Astrocyte (in vitro differentiated cells and primary cell): ENCODE measurements around the gene EBI3. TPM values are rescaled to one million over a fixed set of nuclear protein-coding genes. Genes with fewer than 3 reads are reported as not detected.
"Not testable (repeated sequence)": the region's sequence is repeated elsewhere in the genome, so short reads cannot be mapped to it uniquely, and the experiment has no call there.

ENCODE experiments used
- DNase-seq: peaks from one replicate; pipeline ENCODE4 v3.0.0-alpha.2; 2010; ENCODE audit warnings: low read depth
- FAIRE-seq: peaks from 2 replicates; lab custom pipeline; 2011; peaks lifted over from hg19 to GRCh38; lab: Jason Lieb, UNC
- H2AFZ ChIP-seq: 2 replicates; pipeline ENCODE4 v1.6.0; 2012; ENCODE audit warnings: low read depth, low read length, inconsistent platforms
- H3K27ac ChIP-seq: 2 replicates; pipeline ENCODE4 v1.5.1; 2011; ENCODE audit warnings: low read depth, low read length, inconsistent platforms
- H3K27me3 ChIP-seq: 2 replicates; pipeline ENCODE4 v1.6.0; 2011; ENCODE audit warnings: low read length, inconsistent platforms; ENCODE audit not compliant: insufficient read depth
- H3K36me3 ChIP-seq: 2 replicates; pipeline ENCODE4 v1.5.1; 2011; ENCODE audit warnings: low read length, inconsistent platforms; ENCODE audit not compliant: insufficient read depth
- H3K4me1 ChIP-seq: 2 replicates; pipeline ENCODE4 v1.5.1; 2011; ENCODE audit warnings: low read length, inconsistent platforms; ENCODE audit not compliant: insufficient read depth
- H3K4me2 ChIP-seq: 2 replicates; pipeline ENCODE4 v1.6.0; 2012; ENCODE audit warnings: low read length, inconsistent platforms
- H3K4me3 ChIP-seq: 2 replicates; pipeline ENCODE4 v1.5.1; 2011; ENCODE audit warnings: low read depth, mild to moderate bottlenecking, low read length, inconsistent platforms; ENCODE audit not compliant: insufficient read depth
- H3K79me2 ChIP-seq: 2 replicates; pipeline ENCODE4 v1.6.0; 2012; ENCODE audit warnings: mild to moderate bottlenecking, low read length, inconsistent platforms; ENCODE audit not compliant: insufficient read depth
- H3K9ac ChIP-seq: 2 replicates; pipeline ENCODE4 v1.6.0; 2012; ENCODE audit warnings: mild to moderate bottlenecking, low read length, inconsistent platforms
- H3K9me3 ChIP-seq: 2 replicates; pipeline ENCODE4 v1.5.1; 2012; ENCODE audit warnings: low read depth, mild to moderate bottlenecking, low read length, inconsistent platforms; ENCODE audit not compliant: insufficient read depth
- H4K20me1 ChIP-seq: 2 replicates; pipeline ENCODE4 v1.6.0; 2012; ENCODE audit warnings: low read length, inconsistent platforms; ENCODE audit not compliant: insufficient read depth
- H3K27ac Mint-ChIP-seq: one replicate; pipeline ENCODE4 v1.8.0; 2021; ENCODE audit warnings: mild to moderate bottlenecking, mixed read lengths; ENCODE audit not compliant: unreplicated experiment
- H3K27me3 Mint-ChIP-seq: one replicate; pipeline ENCODE4 v1.8.0; 2021; ENCODE audit warnings: low read depth, mixed read lengths; ENCODE audit not compliant: unreplicated experiment
- H3K36me3 Mint-ChIP-seq: one replicate; pipeline ENCODE4 v1.8.0; 2021; ENCODE audit warnings: low read depth, mixed read lengths; ENCODE audit not compliant: unreplicated experiment
- H3K4me1 Mint-ChIP-seq: one replicate; pipeline ENCODE4 v1.8.0; 2021; ENCODE audit warnings: low read depth, mixed read lengths; ENCODE audit not compliant: unreplicated experiment
- H3K4me3 Mint-ChIP-seq: one replicate; pipeline ENCODE4 v1.8.0; 2021; ENCODE audit warnings: mild to moderate bottlenecking, moderate library complexity, mixed read lengths; ENCODE audit not compliant: unreplicated experiment
- H3K9me3 Mint-ChIP-seq: one replicate; pipeline ENCODE4 v1.8.0; 2021; ENCODE audit warnings: mild to moderate bottlenecking, mixed read lengths; ENCODE audit not compliant: unreplicated experiment
- EZH2 ChIP-seq: IDR thresholded peaks from 2 replicates; pipeline ENCODE4 v1.6.1; 2012; ENCODE audit warnings: mild to moderate bottlenecking, low read length, inconsistent platforms; ENCODE audit not compliant: insufficient read depth
- total RNA-seq: library from RNA; stranded (reverse); gene quantifications from 2 replicates; pipeline ENCODE4 v1.2.1, GENCODE V29; 2021
- TF ChIP-seq, protein P1 (sequence below): IDR thresholded peaks from 2 replicates; pipeline ENCODE4 v1.5.1; 2011; ENCODE audit warnings: low read depth, mild to moderate bottlenecking, inconsistent platforms, low read length, moderate library complexity; ENCODE audit not compliant: insufficient read depth

The EBI3 gene
- total RNA-seq, 1 donor from 2014 or later = 5.4 TPM

DNA sequence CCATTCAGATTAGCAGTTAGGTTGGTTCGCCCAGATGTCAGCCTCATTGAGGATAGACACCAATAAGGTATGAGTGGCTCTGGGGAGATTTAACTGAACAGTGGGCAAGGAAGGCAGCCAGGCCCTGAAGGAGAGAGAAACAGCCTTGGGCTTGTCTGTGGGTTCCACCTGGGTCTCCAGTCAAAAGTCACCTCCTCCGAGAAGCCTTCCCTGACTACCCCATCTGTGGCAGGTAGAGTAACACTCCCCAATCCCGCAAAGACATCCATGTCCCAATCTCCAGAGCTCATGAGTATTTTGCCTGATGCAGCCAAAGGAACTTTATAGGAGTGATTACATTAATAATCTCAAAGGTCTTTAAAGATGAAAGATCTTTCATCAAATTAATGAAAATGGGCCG, 9.5 kb downstream of the EBI3 start:
- FAIRE-seq = no peak
- Mint-ChIP-seq H3K27me3 (peaks cover 7% of the 10 kb centered on the region), H3K4me3 (no peak overlapping the region), H3K4me1 (no peaks in the 10 kb centered on the region), H3K36me3 (no peaks in the 10 kb centered on the region), H3K27ac (no peak overlapping the region), H3K9me3 (peaks cover 8% of the 10 kb centered on the region)
- peaks cover 3% of the 10 kb centered on the region for H3K27me3 ChIP-seq
- H3K9me3 ChIP-seq = peaks cover 6% of the 10 kb centered on the region
- no peak overlapping the region for H2AFZ ChIP-seq
- no peak overlapping the region for H3K4me3 ChIP-seq
- H3K27ac ChIP-seq = no peak overlapping the region
- H3K4me2 ChIP-seq = no peak overlapping the region
- H3K9ac ChIP-seq = no peak overlapping the region
- H3K79me2 ChIP-seq = no peaks in the 10 kb centered on the region
- H3K4me1 ChIP-seq = no peaks in the 10 kb centered on the region
- no peaks in the 10 kb centered on the region for H3K36me3 ChIP-seq
- H4K20me1 ChIP-seq = no peaks in the 10 kb centered on the region
- no peak for DNase-seq
- TF ChIP-seq EZH2 = no peak
- TF ChIP-seq, protein P1, sequence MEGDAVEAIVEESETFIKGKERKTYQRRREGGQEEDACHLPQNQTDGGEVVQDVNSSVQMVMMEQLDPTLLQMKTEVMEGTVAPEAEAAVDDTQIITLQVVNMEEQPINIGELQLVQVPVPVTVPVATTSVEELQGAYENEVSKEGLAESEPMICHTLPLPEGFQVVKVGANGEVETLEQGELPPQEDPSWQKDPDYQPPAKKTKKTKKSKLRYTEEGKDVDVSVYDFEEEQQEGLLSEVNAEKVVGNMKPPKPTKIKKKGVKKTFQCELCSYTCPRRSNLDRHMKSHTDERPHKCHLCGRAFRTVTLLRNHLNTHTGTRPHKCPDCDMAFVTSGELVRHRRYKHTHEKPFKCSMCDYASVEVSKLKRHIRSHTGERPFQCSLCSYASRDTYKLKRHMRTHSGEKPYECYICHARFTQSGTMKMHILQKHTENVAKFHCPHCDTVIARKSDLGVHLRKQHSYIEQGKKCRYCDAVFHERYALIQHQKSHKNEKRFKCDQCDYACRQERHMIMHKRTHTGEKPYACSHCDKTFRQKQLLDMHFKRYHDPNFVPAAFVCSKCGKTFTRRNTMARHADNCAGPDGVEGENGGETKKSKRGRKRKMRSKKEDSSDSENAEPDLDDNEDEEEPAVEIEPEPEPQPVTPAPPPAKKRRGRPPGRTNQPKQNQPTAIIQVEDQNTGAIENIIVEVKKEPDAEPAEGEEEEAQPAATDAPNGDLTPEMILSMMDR = no peak

DNA sequence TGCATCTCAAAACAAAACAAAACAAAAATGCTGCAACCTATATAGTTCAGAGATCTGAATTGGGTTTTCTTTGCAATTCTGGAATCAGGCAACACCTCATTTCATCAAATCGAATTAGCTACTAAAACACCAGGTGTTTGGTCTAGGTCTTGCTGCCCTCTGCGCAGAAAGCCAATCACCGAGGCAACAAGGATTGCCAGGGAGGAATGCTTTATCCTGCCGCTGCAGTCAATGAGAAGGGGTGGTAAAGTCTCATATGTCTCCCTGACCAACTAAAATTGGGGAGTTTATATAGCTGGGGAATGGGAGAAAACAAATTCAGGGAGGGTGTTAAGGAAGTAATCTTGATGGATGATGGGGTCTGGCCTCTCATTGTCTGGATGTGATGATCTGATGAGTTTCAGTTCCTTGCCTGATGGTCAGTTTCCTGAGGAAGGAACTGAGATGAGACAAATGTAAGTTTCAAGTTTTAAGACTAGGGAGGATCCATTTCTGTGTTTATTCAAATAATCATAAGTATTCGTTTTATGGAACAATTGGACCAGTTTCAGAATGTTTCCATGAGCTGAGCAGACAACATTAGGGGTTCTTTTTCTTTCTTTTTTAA, 12.6 kb downstream of the EBI3 start:
- no peaks in the 10 kb centered on the region for H3K36me3 Mint-ChIP-seq
- FAIRE-seq = no peak

DNA sequence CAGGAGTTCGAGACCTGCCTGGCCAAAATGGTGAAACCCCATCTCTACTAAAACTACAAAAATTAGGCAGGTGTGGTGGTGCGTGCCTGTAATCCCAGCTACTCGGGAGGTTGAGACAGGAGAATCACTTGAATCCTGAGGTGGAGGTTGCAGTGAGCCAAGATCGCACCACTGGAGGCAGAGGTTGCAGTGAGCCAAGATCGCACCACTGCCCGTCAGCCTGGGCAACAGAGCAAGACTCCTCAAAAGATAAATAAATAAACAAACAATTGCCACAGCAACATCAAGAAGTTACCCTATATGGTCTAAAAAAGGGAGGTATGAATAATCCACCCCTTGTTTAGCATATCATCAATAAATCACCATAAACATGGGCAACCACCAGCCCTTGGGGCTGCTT, 16.6 kb downstream of the EBI3 start:
- H3K9ac ChIP-seq, H3K27ac ChIP-seq, H3K27ac Mint-ChIP-seq, H3K4me2 ChIP-seq, H3K4me1 ChIP-seq, H3K4me1 Mint-ChIP-seq, H3K79me2 ChIP-seq, H3K4me3 Mint-ChIP-seq, H3K9me3 ChIP-seq, DNase-seq, H3K36me3 ChIP-seq, H3K27me3 Mint-ChIP-seq, H3K9me3 Mint-ChIP-seq, H3K4me3 ChIP-seq, FAIRE-seq, H3K27me3 ChIP-seq, H4K20me1 ChIP-seq: not testable (repeated sequence)
- peak overlapping the region; percentile 89 for H2AFZ ChIP-seq
- H3K36me3 Mint-ChIP-seq = peaks cover 17% of the 10 kb centered on the region

More for the DNA sequence above, 12.6 kb downstream of the EBI3 start:
- Mint-ChIP-seq H3K27ac (no peak overlapping the region), H3K27me3 (peaks cover 7% of the 10 kb centered on the region), H3K4me3 (no peak overlapping the region), H3K4me1 (no peaks in the 10 kb centered on the region), H3K9me3 (peaks cover 6% of the 10 kb centered on the region)
- H3K36me3 ChIP-seq = no peaks in the 10 kb centered on the region
- no peak for TF ChIP-seq EZH2
- TF ChIP-seq, protein P1 = no peak
- no peak overlapping the region for H3K4me3 ChIP-seq
- H4K20me1 ChIP-seq = no peaks in the 10 kb centered on the region
- H2AFZ ChIP-seq = no peak overlapping the region
- H3K4me2 ChIP-seq = no peak overlapping the region
- DNase-seq = no peak
- no peaks in the 10 kb centered on the region for H3K79me2 ChIP-seq
- H3K9me3 ChIP-seq = peaks cover 6% of the 10 kb centered on the region
- H3K9ac ChIP-seq = no peak overlapping the region
- peaks cover 3% of the 10 kb centered on the region for H3K27me3 ChIP-seq
- H3K27ac ChIP-seq = no peak overlapping the region
- peaks cover 3% of the 10 kb centered on the region for H3K4me1 ChIP-seq
